Osteoblast (primary cell): Measurements from ENCODE around the gene C16orf96. TPM values are rescaled to one million over a fixed set of nuclear protein-coding genes. Genes with fewer than 3 reads are reported as not detected.
A peak's percentile ranks its signal among the peaks of the same experiment; 100 is the strongest.

Experiments used
- DNase-seq: peaks from one replicate; pipeline ENCODE4 v3.0.0; 2011; ENCODE audit warnings: low spot score, mixed read lengths; ENCODE audit not compliant: insufficient read length; ENCODE audit errors: missing footprints
- H2AFZ ChIP-seq: 2 replicates; pipeline ENCODE4 v1.6.0; 2011; ENCODE audit warnings: mild to moderate bottlenecking, low read length
- H3K27ac ChIP-seq: 2 replicates; pipeline ENCODE4 v1.5.1; 2011; ENCODE audit warnings: mild to moderate bottlenecking, low read depth, low read length, moderate library complexity
- H3K27me3 ChIP-seq: 2 replicates; pipeline ENCODE4 v1.6.0; 2012; ENCODE audit warnings: mild to moderate bottlenecking, control low read depth, inconsistent platforms, low read length, moderate library complexity; ENCODE audit not compliant: insufficient read depth
- H3K36me3 ChIP-seq: 2 replicates; pipeline ENCODE4 v1.5.1; 2011; ENCODE audit warnings: mild to moderate bottlenecking, low read length, control low read depth, moderate library complexity; ENCODE audit not compliant: insufficient read depth
- H3K4me1 ChIP-seq: 2 replicates; pipeline ENCODE4 v1.5.1; 2011; ENCODE audit warnings: mild to moderate bottlenecking, low read length, control low read depth, moderate library complexity; ENCODE audit not compliant: insufficient read depth
- H3K4me2 ChIP-seq: 2 replicates; pipeline ENCODE4 v1.6.0; 2011; ENCODE audit warnings: mild to moderate bottlenecking, low read length; ENCODE audit not compliant: insufficient read depth
- H3K4me3 ChIP-seq: fragments of 200-600 bp; sonication (generic); 3 replicates; pipeline ENCODE4 v1.5.1; 2012; ENCODE audit warnings: mild to moderate bottlenecking, low read length, inconsistent platforms; ENCODE audit not compliant: insufficient read depth
- H3K79me2 ChIP-seq: 2 replicates; pipeline ENCODE4 v1.6.0; 2012; ENCODE audit warnings: mild to moderate bottlenecking, low read length, control low read depth, inconsistent platforms; ENCODE audit not compliant: insufficient read depth
- H3K9me3 ChIP-seq: 2 replicates; pipeline ENCODE4 v1.5.1; 2011; ENCODE audit warnings: low read depth, low read length, control low read depth
- H4K20me1 ChIP-seq: 2 replicates; pipeline ENCODE4 v1.6.0; 2012; ENCODE audit warnings: mild to moderate bottlenecking, low read length, control low read depth; ENCODE audit not compliant: insufficient read depth
- CTCF ChIP-seq: IDR thresholded peaks from 2 replicates; pipeline ENCODE4 v1.5.1; 2011; ENCODE audit warnings: mild to moderate bottlenecking, low read depth, low read length, moderate library complexity; ENCODE audit errors: extremely low read depth
- total RNA-seq: library from RNA; depleted of rRNA; stranded (reverse); fragments of >200 nt; gene quantifications from 2 replicates; pipeline ENCODE4 v1.2.3, GENCODE V29; 2012

The C16orf96 gene
- total RNA-seq, 1 donor, result not detected

- Histone ChIP-seq H4K20me1 (no peaks in the 10 kb centered on the region), H3K9me3 (peaks cover 4% of the 10 kb centered on the region), H3K4me2 (no peak overlapping the region), H3K27me3 (peaks cover 10% of the 10 kb centered on the region), H3K4me1 (no peaks in the 10 kb centered on the region), H3K4me3 (no peak overlapping the region), H3K36me3 (no peaks in the 10 kb centered on the region), H3K79me2 (no peaks in the 10 kb centered on the region), H3K27ac (no peak overlapping the region), H2AFZ (no peak overlapping the region)
- no peak for TF ChIP-seq CTCF
- DNase-seq, result peak; percentile 52
These were observed 35.1 kb downstream of the C16orf96 start for GRCh38 chr16:4591191-4591590.

GRCh38 chr16:4591706-4592470 lies 35.7 kb downstream of the C16orf96 start:
- no peaks in the 10 kb centered on the region for H3K4me1 ChIP-seq
- no peaks in the 10 kb centered on the region for H3K79me2 ChIP-seq
- peak; percentile 81 for DNase-seq
- no peak overlapping the region for H3K4me2 ChIP-seq
- H3K4me3 ChIP-seq, result no peak overlapping the region
- no peak for TF ChIP-seq CTCF
- H3K27me3 ChIP-seq, result peaks cover 4% of the 10 kb centered on the region
- no peaks in the 10 kb centered on the region for H3K36me3 ChIP-seq
- peaks cover 4% of the 10 kb centered on the region for H3K9me3 ChIP-seq
- H4K20me1 ChIP-seq, result no peaks in the 10 kb centered on the region
- H3K27ac ChIP-seq, result no peak overlapping the region
- H2AFZ ChIP-seq, result no peak overlapping the region

- TF ChIP-seq CTCF, result no peak
- Histone ChIP-seq H3K4me3 (no peak overlapping the region), H3K79me2 (no peaks in the 10 kb centered on the region), H3K27me3 (peaks cover 6% of the 10 kb centered on the region), H3K27ac (no peak overlapping the region), H4K20me1 (no peaks in the 10 kb centered on the region), H3K9me3 (peaks cover 3% of the 10 kb centered on the region), H3K4me1 (no peaks in the 10 kb centered on the region), H3K4me2 (no peak overlapping the region), H2AFZ (no peak overlapping the region), H3K36me3 (no peaks in the 10 kb centered on the region)
- no peak for DNase-seq
These were observed 36.9 kb downstream of the C16orf96 start for GRCh38 chr16:4593086-4593485.

DNA sequence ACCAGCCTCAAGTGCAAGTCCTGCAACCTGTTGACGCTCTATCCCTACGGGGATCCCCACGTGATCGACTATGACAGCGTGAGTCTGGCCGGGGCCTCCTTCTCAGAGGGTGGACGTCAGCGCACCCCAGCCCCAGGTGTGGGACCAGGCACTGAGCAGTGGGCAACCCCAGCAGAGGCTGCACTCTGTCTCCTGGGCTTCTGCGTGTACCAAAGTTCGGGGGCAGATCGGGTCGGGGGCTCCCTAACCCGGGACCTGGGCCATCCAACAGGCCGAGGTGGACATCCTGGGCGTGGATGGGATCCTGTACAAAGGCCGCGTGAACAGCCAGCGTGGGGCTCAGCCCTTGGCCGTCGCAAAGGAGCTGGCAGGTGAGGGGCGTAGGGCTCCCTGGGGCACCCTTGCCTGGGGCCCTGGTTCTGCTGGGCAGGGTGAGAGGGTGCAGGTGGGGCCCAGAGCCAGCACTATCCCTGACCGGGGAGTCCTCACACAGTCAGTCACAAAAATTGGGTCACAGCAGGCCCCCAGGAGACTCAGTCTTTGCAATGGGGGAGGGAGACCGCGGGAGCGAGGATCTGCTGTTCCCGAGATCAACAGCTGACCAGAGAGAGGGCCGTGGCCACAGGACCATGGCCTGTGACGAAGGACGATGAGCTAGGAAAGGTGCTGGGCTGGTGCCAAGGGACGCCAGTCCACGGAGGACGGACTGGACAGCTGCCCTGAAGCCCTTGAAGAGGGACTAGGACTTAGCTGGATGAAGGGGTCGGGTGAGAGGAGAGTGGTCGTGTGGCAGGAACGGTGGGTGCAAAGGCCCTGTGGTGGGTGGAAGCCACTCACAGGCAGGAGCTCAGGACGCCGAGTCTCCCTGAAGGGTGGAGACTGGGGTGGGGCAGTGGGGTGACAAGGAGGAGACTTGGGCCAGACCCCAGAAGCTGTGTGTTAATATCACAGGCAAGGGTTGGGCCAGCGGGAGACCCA lies 38.6 kb downstream of the C16orf96 start:
- Histone ChIP-seq H3K4me2 (no peak overlapping the region), H3K9me3 (no peaks in the 10 kb centered on the region), H3K4me3 (no peak overlapping the region), H3K27ac (no peak overlapping the region), H3K79me2 (no peaks in the 10 kb centered on the region), H3K4me1 (no peaks in the 10 kb centered on the region), H3K27me3 (peaks cover 11% of the 10 kb centered on the region), H2AFZ (no peak overlapping the region), H4K20me1 (no peaks in the 10 kb centered on the region), H3K36me3 (no peaks in the 10 kb centered on the region)
- peak; percentile 65 for DNase-seq
- no peak for TF ChIP-seq CTCF
